ENCODE results near the gene GUCY1A1. TPM values are rescaled to one million over a fixed set of nuclear protein-coding genes. Genes with fewer than 3 reads are reported as not detected.

Gene GUCY1A1
- total RNA-seq, 3 donors from 2014 or later (not counting 1 experiment from before 2014, with no cell fraction given) = 4.1 to 7.4 (median 5.2) TPM

DNA sequence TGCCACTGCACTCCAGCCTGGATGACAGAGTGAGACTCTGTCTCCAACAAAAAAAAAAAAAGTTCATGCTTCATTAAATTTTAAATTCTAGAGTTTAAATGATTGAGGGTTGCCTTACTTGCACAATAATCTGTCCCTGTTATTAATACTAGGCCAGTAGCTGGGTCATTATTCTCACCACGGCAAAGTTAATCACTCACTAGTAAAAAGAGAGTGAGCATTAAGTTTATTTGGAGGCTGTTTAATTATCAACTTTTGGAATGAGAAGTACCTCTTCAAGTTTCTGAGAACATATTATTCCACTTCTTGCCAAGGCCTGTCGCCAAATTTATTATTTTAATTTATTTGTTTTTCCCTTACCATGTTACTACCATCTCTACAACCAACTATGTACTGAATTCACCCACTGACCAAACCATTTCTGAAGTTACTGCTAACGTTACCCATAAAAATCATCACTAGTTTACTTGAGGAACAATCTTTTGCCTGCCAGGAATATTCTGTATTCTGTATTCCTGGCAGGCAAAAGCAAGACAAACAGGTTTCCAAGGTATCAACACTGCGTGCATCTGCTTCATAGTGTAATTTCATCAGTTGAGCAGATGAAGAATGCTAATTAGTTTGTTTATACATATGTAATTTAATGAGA is 26.5 kb downstream of the GUCY1A1 start:
- no peak for ATAC-seq
- Mint-ChIP-seq H3K4me1 (no peaks in the 10 kb centered on the region), H3K36me3 (no peaks in the 10 kb centered on the region), H3K9me3 (no peaks in the 10 kb centered on the region), H3K27me3 (ENCODE audit: low read depth in 2 of 2) (no peaks in the 10 kb centered on the region), H3K27ac (peak overlapping the region in 1 of 2 donors; percentile 14), H3K4me3 (no peak overlapping the region)
- Histone ChIP-seq H3K9me3 (ENCODE audit: control insufficient read depth, insufficient read depth, low read length) (no peaks in the 10 kb centered on the region), H3K27ac (ENCODE audit: low read length) (no peak overlapping the region), H3K27me3 (ENCODE audit: control insufficient read depth, insufficient read depth, low read length) (no peaks in the 10 kb centered on the region), H3K4me1 (ENCODE audit: control insufficient read depth, insufficient read depth, low read length) (no peaks in the 10 kb centered on the region), H3K4me3 (ENCODE audit: low read length) (no peak overlapping the region), H3K36me3 (ENCODE audit: control insufficient read depth, insufficient read depth, low read length) (no peaks in the 10 kb centered on the region)
- intact Hi-C loops (cut with micrococcal nuclease) = no loop called here
- TF ChIP-seq CTCF (IDR thresholded peaks at IDR 0.05) = no peak
- no peak for DNase-seq
- WGBS (ENCODE audit: insufficient coverage) = 84% methylated on average over 2 of the region's 4 CpGs

- TF ChIP-seq CTCF (IDR thresholded peaks at IDR 0.05) = no peak
- intact Hi-C loops (cut with micrococcal nuclease) = no loop called here
- no peaks in the 10 kb centered on the region for H3K9me3 Mint-ChIP-seq
- H3K4me1 ChIP-seq (ENCODE audit: control insufficient read depth, insufficient read depth, low read length) = no peaks in the 10 kb centered on the region
- H3K9me3 ChIP-seq (ENCODE audit: control insufficient read depth, insufficient read depth, low read length) = no peaks in the 10 kb centered on the region
- H3K27me3 ChIP-seq (ENCODE audit: control insufficient read depth, insufficient read depth, low read length) = no peaks in the 10 kb centered on the region
- H3K4me1 Mint-ChIP-seq = no peaks in the 10 kb centered on the region
- ATAC-seq = no peak
- H3K27me3 Mint-ChIP-seq (ENCODE audit: low read depth in 2 of 2) = no peaks in the 10 kb centered on the region
- no peak for DNase-seq
- H3K36me3 ChIP-seq (ENCODE audit: control insufficient read depth, insufficient read depth, low read length) = no peaks in the 10 kb centered on the region
- 50% methylated on average over 1 of the region's 2 CpGs for WGBS (ENCODE audit: insufficient coverage)
- no peak overlapping the region for H3K4me3 Mint-ChIP-seq
- H3K4me3 ChIP-seq (ENCODE audit: low read length) = no peak overlapping the region
- no peaks in the 10 kb centered on the region for H3K36me3 Mint-ChIP-seq
- no peak overlapping the region for H3K27ac Mint-ChIP-seq
- H3K27ac ChIP-seq (ENCODE audit: low read length) = no peak overlapping the region
Observed at GRCh38 chr4:155694100-155694785, 27.6 kb downstream of the GUCY1A1 start.

DNA sequence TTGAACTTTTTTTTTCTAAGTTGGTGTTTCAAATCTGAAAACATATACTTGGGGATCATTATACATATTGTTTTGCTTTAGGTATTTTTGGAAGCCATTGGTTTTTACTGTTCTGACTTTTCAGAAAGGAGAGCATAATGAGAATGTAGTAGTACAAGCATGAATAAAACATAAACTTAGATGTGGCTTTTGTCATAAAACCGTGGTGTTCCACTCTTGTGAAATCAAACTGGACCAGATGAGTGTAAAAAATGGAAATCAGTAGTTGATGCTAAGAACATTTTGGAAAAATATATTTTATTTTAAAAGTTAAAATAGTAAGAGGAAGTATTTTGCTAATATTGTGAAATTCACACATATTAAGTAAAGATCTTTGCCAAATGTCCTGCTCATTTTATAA is 29.6 kb downstream of the GUCY1A1 start:
- ATAC-seq = no peak
- Mint-ChIP-seq H3K4me3 (no peak overlapping the region), H3K36me3 (no peaks in the 10 kb centered on the region), H3K9me3 (no peaks in the 10 kb centered on the region), H3K27me3 (ENCODE audit: low read depth in 2 of 2) (no peaks in the 10 kb centered on the region), H3K27ac (no peak overlapping the region), H3K4me1 (no peaks in the 10 kb centered on the region)
- TF ChIP-seq CTCF (IDR thresholded peaks at IDR 0.05) = no peak
- Histone ChIP-seq H3K4me1 (ENCODE audit: control insufficient read depth, insufficient read depth, low read length) (no peaks in the 10 kb centered on the region), H3K4me3 (ENCODE audit: low read length) (no peak overlapping the region), H3K36me3 (ENCODE audit: control insufficient read depth, insufficient read depth, low read length) (no peaks in the 10 kb centered on the region), H3K9me3 (ENCODE audit: control insufficient read depth, insufficient read depth, low read length) (no peaks in the 10 kb centered on the region), H3K27ac (ENCODE audit: low read length) (no peak overlapping the region), H3K27me3 (ENCODE audit: control insufficient read depth, insufficient read depth, low read length) (no peaks in the 10 kb centered on the region)
- intact Hi-C loops (cut with micrococcal nuclease) = no loop called here
- no peak for DNase-seq
- WGBS (ENCODE audit: insufficient coverage) = 33% methylated on average over 1 of the region's 1 CpG

Data from natural killer cell (primary cell).